Adrenal gland (tissue), 5 donors: ENCODE measurements around the gene PDE3A.

ENCODE experiments used
- POLR2A ChIP-seq, 2 donors: fragments of 450-650 bp; IDR thresholded peaks; one replicate each; pipeline ENCODE4 v1.6.1; 2017; ENCODE audit warnings: antibody characterized with exemption in 2 of 2, mild to moderate bottlenecking in 2 of 2, moderate library complexity in 1 of 2
- TF ChIP-seq, protein P1 (sequence below), 6 experiments: fragments of 450-650 bp in 4 of 6; fragments of 200-600 bp in 2 of 6; sonication (generic) in 1 of 6; IDR thresholded peaks; 1 replicate in 5 of 6; 2 replicates in 1 of 6; pipeline versions ENCODE4 v1.5.1 to v1.8.0; 2016 to 2021; ENCODE audit warnings: antibody characterized with exemption in 6 of 6, mild to moderate bottlenecking in 2 of 6, moderate library complexity in 1 of 6
- donor health status: DM: no; HTN: no; CAD: no.

DNA sequence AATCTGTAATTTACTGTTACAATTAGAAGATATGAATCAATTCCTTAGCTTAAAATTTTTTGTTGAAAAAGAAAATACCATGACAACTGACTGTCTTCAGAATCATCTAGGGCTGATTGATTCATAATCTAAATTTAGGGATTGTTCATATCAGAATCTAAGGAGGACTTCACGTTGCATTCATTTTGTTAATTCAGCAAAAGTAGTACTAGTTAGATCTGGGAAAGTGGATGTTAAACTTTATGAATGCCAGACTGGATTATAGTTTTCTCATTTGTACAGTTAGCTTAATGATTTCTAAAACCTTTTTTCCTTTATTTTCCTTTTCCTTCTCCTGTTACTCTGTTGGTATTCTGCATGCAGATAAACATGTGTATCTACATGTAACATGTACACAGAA, 135.5 kb downstream of the PDE3A start:
- no peak for TF ChIP-seq POLR2A (IDR thresholded peaks at IDR 0.05)
- TF ChIP-seq, protein P1, sequence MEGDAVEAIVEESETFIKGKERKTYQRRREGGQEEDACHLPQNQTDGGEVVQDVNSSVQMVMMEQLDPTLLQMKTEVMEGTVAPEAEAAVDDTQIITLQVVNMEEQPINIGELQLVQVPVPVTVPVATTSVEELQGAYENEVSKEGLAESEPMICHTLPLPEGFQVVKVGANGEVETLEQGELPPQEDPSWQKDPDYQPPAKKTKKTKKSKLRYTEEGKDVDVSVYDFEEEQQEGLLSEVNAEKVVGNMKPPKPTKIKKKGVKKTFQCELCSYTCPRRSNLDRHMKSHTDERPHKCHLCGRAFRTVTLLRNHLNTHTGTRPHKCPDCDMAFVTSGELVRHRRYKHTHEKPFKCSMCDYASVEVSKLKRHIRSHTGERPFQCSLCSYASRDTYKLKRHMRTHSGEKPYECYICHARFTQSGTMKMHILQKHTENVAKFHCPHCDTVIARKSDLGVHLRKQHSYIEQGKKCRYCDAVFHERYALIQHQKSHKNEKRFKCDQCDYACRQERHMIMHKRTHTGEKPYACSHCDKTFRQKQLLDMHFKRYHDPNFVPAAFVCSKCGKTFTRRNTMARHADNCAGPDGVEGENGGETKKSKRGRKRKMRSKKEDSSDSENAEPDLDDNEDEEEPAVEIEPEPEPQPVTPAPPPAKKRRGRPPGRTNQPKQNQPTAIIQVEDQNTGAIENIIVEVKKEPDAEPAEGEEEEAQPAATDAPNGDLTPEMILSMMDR (IDR thresholded peaks at IDR 0.05): no peak
